Raji (cell line): ENCODE data around the gene VRK3.

Experiments
- POLR2A ChIP-seq: IDR thresholded peaks from 2 replicates; pipeline ENCODE4 v1.6.1; 2011; ENCODE audit warnings: low read depth, low read length, control low read depth; ENCODE audit not compliant: insufficient read depth

Gene VRK3

GRCh38 chr19:50002386-50002960, 22.7 kb downstream of the VRK3 start:
- no peak for TF ChIP-seq POLR2A

GRCh38 chr19:50001775-50002174, 23.4 kb downstream of the VRK3 start:
- TF ChIP-seq POLR2A, result no peak

- no peak for TF ChIP-seq POLR2A
These were observed 24.2 kb downstream of the VRK3 start for GRCh38 chr19:50000841-50001557.

- TF ChIP-seq POLR2A, result no peak
These were observed 24.9 kb downstream of the VRK3 start for GRCh38 chr19:50000038-50000840.

- TF ChIP-seq POLR2A, result no peak
These were observed 25.7 kb downstream of the VRK3 start for GRCh38 chr19:49999371-50000010.

GRCh38 chr19:49997709-49998108, 27.5 kb downstream of the VRK3 start:
- no peak for TF ChIP-seq POLR2A

- no peak for TF ChIP-seq POLR2A
These were observed 36.7 kb downstream of the VRK3 start for GRCh38 chr19:49988433-49988832.

GRCh38 chr19:49988007-49988406, 37.2 kb downstream of the VRK3 start:
- no peak for TF ChIP-seq POLR2A

- no peak for TF ChIP-seq POLR2A
These were observed 37.9 kb downstream of the VRK3 start for GRCh38 chr19:49987159-49987698.

- TF ChIP-seq POLR2A, result no peak
These were observed 38.8 kb downstream of the VRK3 start for GRCh38 chr19:49986354-49986753.

- no peak for TF ChIP-seq POLR2A
These were observed 39.3 kb downstream of the VRK3 start for GRCh38 chr19:49985871-49986270.

- no peak for TF ChIP-seq POLR2A
These were observed 40.7 kb downstream of the VRK3 start for GRCh38 chr19:49984491-49984890.

GRCh38 chr19:49983645-49984229, 41.4 kb downstream of the VRK3 start:
- no peak for TF ChIP-seq POLR2A

- TF ChIP-seq POLR2A, result no peak
These were observed 43.3 kb downstream of the VRK3 start for GRCh38 chr19:49981603-49982593.

GRCh38 chr19:49978324-49978723, 46.8 kb downstream of the VRK3 start:
- TF ChIP-seq POLR2A, result no peak
